ENCODE results near the gene DHRS1. TPM values are rescaled to one million over a fixed set of nuclear protein-coding genes. Genes with fewer than 3 reads are reported as not detected.

DHRS1 gene
- total RNA-seq, 1 donor from 2014 or later = 31.4 TPM

DNA sequence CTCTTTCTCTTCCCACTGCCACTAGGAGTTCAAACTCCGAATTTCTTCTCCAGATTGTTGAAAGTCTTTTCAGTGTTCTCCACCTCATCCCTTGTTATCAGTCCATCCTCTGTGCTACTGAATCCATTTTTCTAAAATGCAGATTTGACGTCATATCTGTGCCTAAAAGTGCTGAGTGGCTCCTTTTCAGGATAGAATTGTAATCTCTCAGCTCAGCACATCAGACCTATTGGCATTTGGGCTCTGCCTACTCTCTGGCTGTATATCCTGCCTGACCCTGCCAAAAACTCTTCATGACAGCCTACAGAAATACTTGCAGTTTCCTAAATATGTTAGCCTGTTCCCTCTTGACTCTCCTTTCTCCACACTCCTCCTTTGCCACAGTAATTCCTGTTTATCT is 27.1 kb downstream of the DHRS1 start:
- Mint-ChIP-seq H3K27me3 (no peaks in the 10 kb centered on the region), H3K4me3 (peak overlapping the region; percentile 94), H3K4me1 (ENCODE audit: unreplicated experiment) (peaks cover 12% of the 10 kb centered on the region), H3K27ac (peak overlapping the region; percentile 48), H3K9me3 (no peaks in the 10 kb centered on the region), H3K36me3 (peaks cover 5% of the 10 kb centered on the region)
- no peak for DNase-seq (ENCODE audit: extremely low spot score, unreplicated experiment)
- TF ChIP-seq, protein P1, sequence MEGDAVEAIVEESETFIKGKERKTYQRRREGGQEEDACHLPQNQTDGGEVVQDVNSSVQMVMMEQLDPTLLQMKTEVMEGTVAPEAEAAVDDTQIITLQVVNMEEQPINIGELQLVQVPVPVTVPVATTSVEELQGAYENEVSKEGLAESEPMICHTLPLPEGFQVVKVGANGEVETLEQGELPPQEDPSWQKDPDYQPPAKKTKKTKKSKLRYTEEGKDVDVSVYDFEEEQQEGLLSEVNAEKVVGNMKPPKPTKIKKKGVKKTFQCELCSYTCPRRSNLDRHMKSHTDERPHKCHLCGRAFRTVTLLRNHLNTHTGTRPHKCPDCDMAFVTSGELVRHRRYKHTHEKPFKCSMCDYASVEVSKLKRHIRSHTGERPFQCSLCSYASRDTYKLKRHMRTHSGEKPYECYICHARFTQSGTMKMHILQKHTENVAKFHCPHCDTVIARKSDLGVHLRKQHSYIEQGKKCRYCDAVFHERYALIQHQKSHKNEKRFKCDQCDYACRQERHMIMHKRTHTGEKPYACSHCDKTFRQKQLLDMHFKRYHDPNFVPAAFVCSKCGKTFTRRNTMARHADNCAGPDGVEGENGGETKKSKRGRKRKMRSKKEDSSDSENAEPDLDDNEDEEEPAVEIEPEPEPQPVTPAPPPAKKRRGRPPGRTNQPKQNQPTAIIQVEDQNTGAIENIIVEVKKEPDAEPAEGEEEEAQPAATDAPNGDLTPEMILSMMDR (conservative IDR thresholded peaks at IDR 0.05) = no peak

DNA sequence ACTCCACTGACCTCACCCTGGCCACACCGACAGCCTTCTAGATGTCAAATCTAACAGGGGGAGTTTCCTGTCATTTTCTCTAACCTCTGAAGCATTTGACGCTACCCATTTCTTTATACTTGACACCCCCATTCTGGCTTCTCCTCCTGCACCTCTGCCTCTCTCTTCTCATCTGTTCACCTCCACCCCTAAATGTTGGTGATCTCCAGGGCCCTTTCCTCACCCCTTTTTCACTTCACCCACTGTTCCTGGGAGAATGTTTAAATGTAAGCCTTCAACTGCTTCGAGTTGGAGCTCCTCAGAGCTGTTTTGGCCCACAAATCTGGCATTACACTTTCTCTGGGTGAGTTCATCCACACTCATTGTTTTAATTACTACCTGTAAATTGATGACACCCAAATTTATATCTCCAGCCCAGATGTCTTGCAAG is 27.7 kb downstream of the DHRS1 start:
- DNase-seq (ENCODE audit: extremely low spot score, unreplicated experiment) = no peak
- TF ChIP-seq, protein P1 (conservative IDR thresholded peaks at IDR 0.05) = no peak
- H3K27ac Mint-ChIP-seq = peak overlapping the region; percentile 79

DNA sequence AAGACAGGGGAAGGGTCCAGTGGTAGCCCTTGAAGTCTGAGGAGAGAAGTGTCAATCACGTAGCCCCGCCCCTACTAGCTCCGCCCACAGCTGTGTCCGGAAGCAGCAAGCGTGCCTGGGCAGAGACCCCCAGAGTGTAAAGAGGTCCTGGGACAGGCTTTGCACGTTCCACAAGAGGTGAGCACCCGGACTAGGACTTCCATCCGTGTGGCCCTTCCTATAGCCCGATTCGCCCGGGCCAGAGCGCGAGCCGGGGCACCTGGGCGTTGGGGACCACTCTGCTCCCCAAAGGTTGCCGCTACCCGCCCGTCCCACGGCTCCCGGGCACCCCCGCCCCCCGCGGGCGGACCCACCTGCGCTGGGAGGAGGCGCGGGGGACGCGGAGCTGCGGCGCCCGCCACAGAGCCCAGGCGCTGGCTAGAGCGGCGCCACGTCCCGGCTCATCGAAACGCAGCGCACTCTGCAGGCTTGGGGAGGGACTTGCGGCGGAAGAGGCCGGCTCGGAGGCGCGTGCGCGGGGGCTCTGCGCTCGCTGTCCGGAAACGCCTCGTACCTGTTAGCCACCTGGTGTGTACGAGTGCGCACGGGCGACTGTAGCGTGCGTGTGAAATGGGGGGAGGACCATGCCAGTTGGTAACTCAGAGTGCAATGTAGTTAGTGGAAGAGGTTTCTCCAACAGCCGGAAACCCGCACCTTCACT is 28.3 kb downstream of the DHRS1 start, which contains the start of gene RABGGTA:
RABGGTA (minus strand) TSS at position 464 of the 700 bp plus-strand sequence. CDS start 482 bp downstream, outside the sequence.
- no peaks in the 10 kb centered on the region for H3K27me3 Mint-ChIP-seq
- no peaks in the 10 kb centered on the region for H3K9me3 Mint-ChIP-seq

More for the DNA sequence above, 27.7 kb downstream of the DHRS1 start:
- H3K4me1 Mint-ChIP-seq (ENCODE audit: unreplicated experiment) = peaks cover 12% of the 10 kb centered on the region
- peak overlapping the region; percentile 94 for H3K4me3 Mint-ChIP-seq
- H3K36me3 Mint-ChIP-seq = peaks cover 5% of the 10 kb centered on the region
- no peaks in the 10 kb centered on the region for H3K27me3 Mint-ChIP-seq
- no peaks in the 10 kb centered on the region for H3K9me3 Mint-ChIP-seq

DNA sequence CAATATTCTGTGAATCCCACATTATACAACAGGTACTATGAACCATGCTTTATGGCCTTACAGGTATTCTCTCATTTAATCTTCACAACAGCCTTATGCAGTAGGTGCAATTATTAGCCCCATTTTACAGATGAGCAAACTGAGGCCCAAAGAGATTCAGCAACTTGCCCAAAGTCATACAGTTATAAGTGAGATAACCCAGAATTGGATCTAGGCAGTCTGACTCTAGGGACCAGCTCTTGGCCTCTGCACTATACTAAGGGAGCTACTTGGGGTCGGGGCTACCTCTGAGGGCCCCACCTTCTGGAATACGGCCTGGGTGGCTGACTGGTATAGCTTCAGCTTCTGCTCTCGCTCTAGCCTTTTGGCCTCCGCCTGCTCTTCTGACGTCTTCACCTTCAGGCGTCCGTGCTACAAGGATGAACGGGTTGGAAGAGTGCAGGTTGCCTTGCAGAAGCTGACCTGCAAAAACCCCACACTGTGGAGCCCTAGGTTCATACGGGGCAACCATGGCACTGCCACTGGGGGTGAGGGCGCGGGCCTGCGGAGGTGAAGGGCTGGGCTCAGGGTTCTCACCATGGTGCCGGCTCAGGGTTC is 28.9 kb downstream of the DHRS1 start:
- Mint-ChIP-seq H3K27ac (peak overlapping the region; percentile 79), H3K27me3 (no peaks in the 10 kb centered on the region), H3K4me3 (peak overlapping the region; percentile 94), H3K9me3 (no peaks in the 10 kb centered on the region), H3K4me1 (ENCODE audit: unreplicated experiment) (peaks cover 12% of the 10 kb centered on the region), H3K36me3 (peaks cover 4% of the 10 kb centered on the region)
- TF ChIP-seq, protein P1 (conservative IDR thresholded peaks at IDR 0.05) = no peak
- DNase-seq (ENCODE audit: extremely low spot score, unreplicated experiment) = no peak

More for the DNA sequence above, 28.3 kb downstream of the DHRS1 start, which contains the start of gene RABGGTA:
- Mint-ChIP-seq H3K36me3 (peaks cover 4% of the 10 kb centered on the region), H3K4me3 (peak within 1 kb of the TSS; percentile 94), H3K27ac (peak within 1 kb of the TSS; percentile 79), H3K4me1 (ENCODE audit: unreplicated experiment) (peaks cover 12% of the 10 kb centered on the region)
- TF ChIP-seq, protein P1 (conservative IDR thresholded peaks at IDR 0.05) = peak; percentile 78
- peak; percentile 90 for DNase-seq (ENCODE audit: extremely low spot score, unreplicated experiment)

DNA sequence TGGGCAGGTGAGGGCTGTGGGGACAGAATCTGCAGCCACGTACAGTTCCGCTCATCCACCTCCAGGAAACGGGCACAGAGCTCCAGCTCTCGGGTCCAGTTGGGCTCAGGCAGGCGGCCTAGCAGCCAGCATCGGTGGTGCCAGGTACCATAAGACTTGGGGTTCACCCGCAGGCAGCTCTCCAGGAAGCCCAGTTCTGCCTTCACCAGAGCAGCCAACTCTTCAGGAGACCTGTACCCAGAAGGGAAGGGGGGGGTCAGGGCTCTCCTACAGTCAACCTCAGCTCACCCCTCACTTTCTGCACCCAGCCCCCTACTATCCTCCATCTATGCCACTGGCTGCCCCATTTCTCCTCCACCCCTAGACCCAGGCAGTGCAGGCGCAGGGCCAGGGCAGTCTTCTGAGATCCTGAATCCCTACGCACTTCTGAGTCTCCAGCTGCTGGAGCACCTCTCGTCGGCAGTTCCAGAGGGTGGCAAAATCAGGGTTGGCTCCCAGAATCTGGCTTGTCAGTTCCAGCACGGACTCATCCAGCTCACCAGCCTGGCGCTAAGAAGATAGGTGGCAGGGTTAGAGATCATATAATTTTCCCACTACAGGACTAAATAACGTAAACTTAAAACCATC is 29.6 kb downstream of the DHRS1 start:
- Mint-ChIP-seq H3K9me3 (no peaks in the 10 kb centered on the region), H3K4me1 (ENCODE audit: unreplicated experiment) (peaks cover 12% of the 10 kb centered on the region), H3K27ac (no peak overlapping the region), H3K27me3 (no peaks in the 10 kb centered on the region), H3K36me3 (peaks cover 4% of the 10 kb centered on the region), H3K4me3 (peak overlapping the region; percentile 94)
- TF ChIP-seq, protein P1 (conservative IDR thresholded peaks at IDR 0.05) = no peak
- DNase-seq (ENCODE audit: extremely low spot score, unreplicated experiment) = no peak
